Medulla oblongata (tissue), 1 donor: ENCODE results near the gene CADM3.

Source experiments
- DNase-seq: peaks from one replicate; pipeline ENCODE4 v3.0.0-alpha.2; 2015; ENCODE audit errors: extremely low spot score

CADM3 gene

GRCh38 chr1:159206110-159206509 lies 34.7 kb downstream of the CADM3 start:
- DNase-seq = no peak

GRCh38 chr1:159207080-159207479 lies 35.7 kb downstream of the CADM3 start:
- DNase-seq = no peak

GRCh38 chr1:159207774-159208173 lies 36.4 kb downstream of the CADM3 start:
- DNase-seq = peak; percentile 36

GRCh38 chr1:159208175-159208825 lies 36.9 kb downstream of the CADM3 start:
- no peak for DNase-seq

GRCh38 chr1:159209061-159209460 lies 37.6 kb downstream of the CADM3 start:
- DNase-seq = no peak

GRCh38 chr1:159211331-159212136 lies 40.1 kb downstream of the CADM3 start:
- peak; percentile 56 for DNase-seq

GRCh38 chr1:159212596-159212995 lies 41.2 kb downstream of the CADM3 start:
- DNase-seq = no peak

GRCh38 chr1:159214149-159214760 lies 42.8 kb downstream of the CADM3 start:
- DNase-seq = peak; percentile 56

GRCh38 chr1:159218649-159219636 lies 47.5 kb downstream of the CADM3 start:
- no peak for DNase-seq

- DNase-seq = no peak
Observed at GRCh38 chr1:159222075-159222865, 50.9 kb downstream of the CADM3 start.

- no peak for DNase-seq
Observed at GRCh38 chr1:159223004-159223403, 51.6 kb downstream of the CADM3 start.

GRCh38 chr1:159228554-159228953 lies 57.1 kb downstream of the CADM3 start:
- DNase-seq = no peak

GRCh38 chr1:159229260-159229885 lies 58.0 kb downstream of the CADM3 start:
- no peak for DNase-seq

GRCh38 chr1:159229896-159230295 lies 58.5 kb downstream of the CADM3 start:
- no peak for DNase-seq

- DNase-seq = no peak
Observed at GRCh38 chr1:159239551-159240220, 68.3 kb downstream of the CADM3 start.

- DNase-seq = no peak
Observed at GRCh38 chr1:159247266-159247665, 75.9 kb downstream of the CADM3 start.

- no peak for DNase-seq
Observed at GRCh38 chr1:159248311-159248710, 76.9 kb downstream of the CADM3 start.

- DNase-seq = no peak
Observed at GRCh38 chr1:159250638-159251216, 79.3 kb downstream of the CADM3 start.
